Caco-2 (cell line): ENCODE data around the gene HIVEP3. TPM values are rescaled to one million over a fixed set of nuclear protein-coding genes. Genes with fewer than 3 reads are reported as not detected.

ENCODE experiments used
- BruUV-seq: library from RNA; stranded (reverse); fragments of 400-500 nt; replicated peaks from 2 replicates; lab custom pipeline; 2021; lab: Mats Ljungman, UMichigan
- CTCF ChIA-PET: fragments of 300-600 bp; sonication (Branson Sonifier 250); formaldehyde crosslinking; loops from one replicate; lab custom pipeline; 2022; ENCODE audit warnings: antibody characterized with exemption; lab: Charles Lee
- POLR2A ChIA-PET: fragments of 300-600 bp; sonication (Branson Sonifier 250); formaldehyde crosslinking; loops from one replicate; lab custom pipeline; 2022; ENCODE audit warnings: antibody characterized with exemption; lab: Charles Lee
- DNase-seq, 2 experiments: peaks; one replicate each; pipeline versions ENCODE4 v3.0.0 to v3.0.0-alpha.2; 2020 to 2022
- H3K27me3 ChIP-seq: replicated peaks from 2 replicates; pipeline ENCODE4 v1.6.0; 2011; ENCODE audit warnings: low read length; ENCODE audit not compliant: control insufficient read depth, insufficient read depth
- H3K36me3 ChIP-seq: 2 replicates; pipeline ENCODE4 v1.5.1; 2011; ENCODE audit warnings: low read length; ENCODE audit not compliant: control insufficient read depth, insufficient read depth
- H3K4me1 ChIP-seq: fragments of 250-450 bp; sonication (Bioruptor Pico); 2 replicates; pipeline ENCODE4 v1.5.1; 2020; ENCODE audit warnings: mild to moderate bottlenecking
- H3K4me3 ChIP-seq: 2 replicates; pipeline ENCODE4 v1.5.1; 2011; ENCODE audit warnings: low read depth, mild to moderate bottlenecking, control low read depth, low read length
- H3K9me3 ChIP-seq: fragments of 250-450 bp; sonication (Bioruptor Pico); 2 replicates; pipeline ENCODE4 v1.5.1; 2020; ENCODE audit warnings: mild to moderate bottlenecking, moderate library complexity
- H3K27ac Mint-ChIP-seq: one replicate; pipeline ENCODE4 v1.8.0; 2022; ENCODE audit warnings: mixed read lengths; ENCODE audit not compliant: unreplicated experiment
- H3K27me3 Mint-ChIP-seq: one replicate; pipeline ENCODE4 v1.8.0; 2022; ENCODE audit warnings: mixed read lengths; ENCODE audit not compliant: insufficient read depth, unreplicated experiment
- H3K36me3 Mint-ChIP-seq: one replicate; pipeline ENCODE4 v1.8.0; 2022; ENCODE audit warnings: mild to moderate bottlenecking, mixed read lengths; ENCODE audit not compliant: insufficient read depth, unreplicated experiment
- H3K4me1 Mint-ChIP-seq: one replicate; pipeline ENCODE4 v1.8.0; 2022; ENCODE audit warnings: low read depth, mixed read lengths; ENCODE audit not compliant: unreplicated experiment
- H3K4me3 Mint-ChIP-seq: one replicate; pipeline ENCODE4 v1.8.0; 2022; ENCODE audit warnings: mild to moderate bottlenecking, moderate library complexity, mixed read lengths; ENCODE audit not compliant: unreplicated experiment
- H3K9me3 Mint-ChIP-seq: one replicate; pipeline ENCODE4 v1.8.0; 2022; ENCODE audit warnings: mixed read lengths; ENCODE audit not compliant: unreplicated experiment
- intact Hi-C: fragments of 100-400 bp; cut with micrococcal nuclease; formaldehyde crosslinking; loops from one replicate; pipeline ENCODE4 v1.10.0; 2022; ENCODE audit not compliant: unreplicated experiment
- total RNA-seq: library from RNA; stranded (reverse); gene quantifications from 2 replicates; pipeline ENCODE4 v1.2.3, GENCODE V29; 2022
- TF ChIP-seq, protein P1 (sequence below), 2 experiments: fragments of 200-600 bp in 1 of 2; IDR thresholded peaks; 1 replicate in 1 of 2; 2 replicates in 1 of 2; pipeline versions ENCODE4 v1.5.1 to v1.8.0; 2011 to 2022; ENCODE audit warnings: antibody characterized with exemption in 1 of 2, control low read depth in 1 of 2, inconsistent platforms in 1 of 2, low read depth in 1 of 2, low read length in 1 of 2, mild to moderate bottlenecking in 1 of 2, moderate library complexity in 1 of 2; ENCODE audit not compliant: insufficient read depth in 1 of 2, severe bottlenecking in 1 of 2, unreplicated experiment in 1 of 2

Gene HIVEP3
- total RNA-seq, 1 experiment from 2014 or later = 0.25 TPM

- H3K4me3 Mint-ChIP-seq = no peak overlapping the region
- TF ChIP-seq, protein P1, sequence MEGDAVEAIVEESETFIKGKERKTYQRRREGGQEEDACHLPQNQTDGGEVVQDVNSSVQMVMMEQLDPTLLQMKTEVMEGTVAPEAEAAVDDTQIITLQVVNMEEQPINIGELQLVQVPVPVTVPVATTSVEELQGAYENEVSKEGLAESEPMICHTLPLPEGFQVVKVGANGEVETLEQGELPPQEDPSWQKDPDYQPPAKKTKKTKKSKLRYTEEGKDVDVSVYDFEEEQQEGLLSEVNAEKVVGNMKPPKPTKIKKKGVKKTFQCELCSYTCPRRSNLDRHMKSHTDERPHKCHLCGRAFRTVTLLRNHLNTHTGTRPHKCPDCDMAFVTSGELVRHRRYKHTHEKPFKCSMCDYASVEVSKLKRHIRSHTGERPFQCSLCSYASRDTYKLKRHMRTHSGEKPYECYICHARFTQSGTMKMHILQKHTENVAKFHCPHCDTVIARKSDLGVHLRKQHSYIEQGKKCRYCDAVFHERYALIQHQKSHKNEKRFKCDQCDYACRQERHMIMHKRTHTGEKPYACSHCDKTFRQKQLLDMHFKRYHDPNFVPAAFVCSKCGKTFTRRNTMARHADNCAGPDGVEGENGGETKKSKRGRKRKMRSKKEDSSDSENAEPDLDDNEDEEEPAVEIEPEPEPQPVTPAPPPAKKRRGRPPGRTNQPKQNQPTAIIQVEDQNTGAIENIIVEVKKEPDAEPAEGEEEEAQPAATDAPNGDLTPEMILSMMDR (IDR thresholded peaks at IDR 0.05; ENCODE audit: insufficient read depth in 1 of 2, low read depth in 1 of 2, low read length in 1 of 2, severe bottlenecking in 1 of 2, unreplicated experiment in 1 of 2) = no peak
- H3K27ac Mint-ChIP-seq = no peak overlapping the region
- ChIA-PET CTCF (interaction anchor here (0.6 kb wide), 1 partner anchor 148 kb away, joined by 3 read pairs; no protein-coding TSS in a partner anchor), POLR2A (no interaction called here)
- H3K9me3 Mint-ChIP-seq = no peaks in the 10 kb centered on the region
- H3K36me3 Mint-ChIP-seq = no peaks in the 10 kb centered on the region
- Histone ChIP-seq H3K36me3 (no peaks in the 10 kb centered on the region), H3K27me3 (no peaks in the 10 kb centered on the region), H3K9me3 (no peaks in the 10 kb centered on the region), H3K4me1 (no peaks in the 10 kb centered on the region), H3K4me3 (no peak overlapping the region)
- intact Hi-C loops = no loop called here
- DNase-seq = no peak
- H3K27me3 Mint-ChIP-seq = peaks cover 8% of the 10 kb centered on the region
- no TSS peak for BruUV-seq
- H3K4me1 Mint-ChIP-seq = no peaks in the 10 kb centered on the region
These were observed 115.9 kb downstream of the HIVEP3 start for GRCh38 chr1:41802532-41803501.

DNA sequence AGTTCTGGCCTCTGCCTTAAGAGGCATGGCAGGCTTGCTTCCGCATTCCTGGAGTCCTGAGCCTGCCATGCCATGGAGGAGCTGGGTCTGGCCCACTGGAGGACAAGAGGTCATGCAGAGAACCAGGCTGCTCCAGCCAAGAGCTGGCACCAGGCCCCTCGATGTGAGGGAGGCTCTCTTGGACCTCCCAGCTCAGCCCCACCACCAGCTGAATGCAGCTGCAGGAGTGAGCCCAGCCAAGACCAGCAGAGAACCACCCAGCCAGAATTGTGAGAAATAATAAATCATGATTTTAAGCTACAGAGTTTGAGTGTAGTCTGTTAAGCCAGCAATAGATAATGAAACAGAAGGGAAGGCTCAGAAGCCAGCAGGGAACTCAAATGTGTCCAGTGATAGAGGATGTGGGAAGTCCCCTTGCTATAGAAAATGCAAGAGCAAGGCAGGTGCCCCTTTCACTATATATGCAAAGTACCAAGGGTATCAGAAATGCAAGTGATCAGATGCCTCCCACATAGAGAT lies 118.4 kb downstream of the HIVEP3 start:
- intact Hi-C loops = no loop called here
- Histone ChIP-seq H3K36me3 (no peaks in the 10 kb centered on the region), H3K4me3 (no peak overlapping the region), H3K4me1 (no peaks in the 10 kb centered on the region), H3K27me3 (no peaks in the 10 kb centered on the region), H3K9me3 (no peaks in the 10 kb centered on the region)
- ChIA-PET CTCF (no interaction called here), POLR2A (no interaction called here)
- H3K4me1 Mint-ChIP-seq = no peaks in the 10 kb centered on the region
- TF ChIP-seq, protein P1 (IDR thresholded peaks at IDR 0.05; ENCODE audit: insufficient read depth in 1 of 2, low read depth in 1 of 2, low read length in 1 of 2, severe bottlenecking in 1 of 2, unreplicated experiment in 1 of 2) = no peak
- H3K36me3 Mint-ChIP-seq = no peaks in the 10 kb centered on the region
- H3K9me3 Mint-ChIP-seq = no peaks in the 10 kb centered on the region
- peaks cover 8% of the 10 kb centered on the region for H3K27me3 Mint-ChIP-seq
- DNase-seq = no peak
- no peak overlapping the region for H3K4me3 Mint-ChIP-seq
- no TSS peak for BruUV-seq
- no peak overlapping the region for H3K27ac Mint-ChIP-seq

DNA sequence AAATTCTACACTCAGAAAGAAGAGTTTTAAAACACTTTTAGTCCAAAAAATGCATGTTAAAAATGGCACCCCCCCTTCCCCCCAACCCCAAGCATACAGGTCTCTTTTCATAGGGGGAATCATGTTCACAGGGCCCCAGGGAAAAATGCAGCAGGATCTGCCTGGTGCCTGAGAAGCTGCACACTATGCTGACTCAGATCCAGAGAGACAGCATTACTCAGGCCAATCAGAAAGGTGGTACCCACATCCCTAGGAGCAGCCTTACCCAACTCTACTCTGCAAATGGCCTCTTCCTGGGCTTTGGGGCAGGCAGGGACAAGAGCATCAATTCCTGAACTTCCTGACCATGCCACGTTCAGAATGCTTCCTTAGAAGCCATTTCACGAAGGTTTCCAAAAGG lies 119.0 kb downstream of the HIVEP3 start:
- H3K36me3 ChIP-seq = no peaks in the 10 kb centered on the region
- Mint-ChIP-seq H3K27ac (no peak overlapping the region), H3K4me1 (no peaks in the 10 kb centered on the region), H3K36me3 (no peaks in the 10 kb centered on the region), H3K4me3 (no peak overlapping the region), H3K9me3 (no peaks in the 10 kb centered on the region), H3K27me3 (peaks cover 8% of the 10 kb centered on the region)
- no peaks in the 10 kb centered on the region for H3K27me3 ChIP-seq
- DNase-seq = no peak
- no peak overlapping the region for H3K4me3 ChIP-seq
- BruUV-seq = no TSS peak
- ChIA-PET POLR2A (no interaction called here), CTCF (no interaction called here)
- no peaks in the 10 kb centered on the region for H3K9me3 ChIP-seq
- TF ChIP-seq, protein P1 (IDR thresholded peaks at IDR 0.05; ENCODE audit: insufficient read depth in 1 of 2, low read depth in 1 of 2, low read length in 1 of 2, severe bottlenecking in 1 of 2, unreplicated experiment in 1 of 2) = no peak
- no peaks in the 10 kb centered on the region for H3K4me1 ChIP-seq
- intact Hi-C loops = no loop called here
